B cell (primary cell): ENCODE measurements around the gene UBAC1. TPM values are rescaled to one million over a fixed set of nuclear protein-coding genes. Genes with fewer than 3 reads are reported as not detected.

Experiments used
- ATAC-seq: fragments of 200-7000 bp; cut with Tn5 transposase; one replicate; pipeline ENCODE4 v1.10.0; 2021; ENCODE audit warnings: low read depth, mild to moderate bottlenecking, moderate number of reproducible peaks, moderate library complexity
- CTCF ChIA-PET: fragments of 350-600 bp; sonication (Branson Sonifier 250); formaldehyde crosslinking; loops from one replicate; lab custom pipeline; 2021; ENCODE audit warnings: antibody characterized with exemption, inconsistent platforms; lab: Charles Lee
- POLR2A ChIA-PET: fragments of 350-600 bp; sonication (Branson Sonifier 250); formaldehyde crosslinking; loops from one replicate; lab custom pipeline; 2021; ENCODE audit warnings: antibody characterized with exemption; lab: Charles Lee
- DNase-seq: peaks from one replicate; pipeline ENCODE4 v3.0.0; 2013
- H2AFZ ChIP-seq: 2 replicates; pipeline ENCODE4 v1.6.1; 2012; ENCODE audit warnings: mild to moderate bottlenecking, low read depth, low read length; ENCODE audit not compliant: insufficient read depth, poor library complexity, severe bottlenecking
- H3K27ac ChIP-seq, 2 donors: 1 replicate in 1 of 2; 2 replicates in 1 of 2; pipeline ENCODE4 v1.5.1; 2012 to 2013; ENCODE audit warnings: low read length in 2 of 2, mild to moderate bottlenecking in 2 of 2, moderate library complexity in 1 of 2
- H3K27me3 ChIP-seq, 4 experiments: fragments of 200-600 bp in 1 of 4; sonication (generic) in 1 of 4; replicated peaks in 1 of 4; 1 replicate in 2 of 4; 2 replicates in 2 of 4; pipeline versions ENCODE4 v1.6.1 to v1.7.0; 2013 to 2016; ENCODE audit warnings: low read length in 3 of 4, mild to moderate bottlenecking in 2 of 4, mixed read lengths in 1 of 4, moderate library complexity in 1 of 4; ENCODE audit not compliant: insufficient read depth in 4 of 4, control insufficient read depth in 3 of 4; ENCODE audit errors: control extremely low read depth in 1 of 4
- H3K36me3 ChIP-seq, 2 experiments: replicated peaks in 1 of 2; 1 replicate in 1 of 2; 2 replicates in 1 of 2; pipeline versions ENCODE4 v1.6.1 to v1.7.1; 2013; ENCODE audit warnings: low read length in 1 of 2; ENCODE audit not compliant: insufficient read depth in 2 of 2, control insufficient read depth in 1 of 2; ENCODE audit errors: control extremely low read depth in 1 of 2, extremely low read depth in 1 of 2
- H3K4me1 ChIP-seq, 2 donors: fragments of 200-600 bp in 1 of 2; sonication (generic) in 1 of 2; 1 replicate in 1 of 2; 2 replicates in 1 of 2; pipeline versions ENCODE4 v1.5.1 to v1.6.1; 2013 to 2017; ENCODE audit warnings: low read length in 2 of 2; ENCODE audit not compliant: control insufficient read depth in 2 of 2, insufficient read depth in 2 of 2
- H3K4me2 ChIP-seq: replicated peaks from 2 replicates; pipeline ENCODE3; 2012; ENCODE audit warnings: mild to moderate bottlenecking, low read depth, low read length; ENCODE audit not compliant: poor library complexity, severe bottlenecking
- H3K4me3 ChIP-seq, 5 experiments: fragments of 200-600 bp in 1 of 5; sonication (generic) in 1 of 5; 1 replicate in 3 of 5; 2 replicates in 2 of 5; pipeline versions ENCODE4 v1.5.1 to v1.7.0; 2011 to 2016; ENCODE audit warnings: low read length in 4 of 5, mild to moderate bottlenecking in 4 of 5, low read depth in 2 of 5, control low read depth in 1 of 5, moderate library complexity in 1 of 5; ENCODE audit not compliant: insufficient read depth in 1 of 5; ENCODE audit errors: control extremely low read depth in 1 of 5, extremely low read depth in 1 of 5
- H3K79me2 ChIP-seq: fragments of 200-600 bp; sonication (generic); one replicate; pipeline ENCODE4 v1.6.0; 2016; ENCODE audit warnings: low read length; ENCODE audit not compliant: control insufficient read depth, insufficient read depth
- H3K9ac ChIP-seq: fragments of 200-600 bp; sonication (generic); 2 replicates; pipeline ENCODE4 v1.6.1; 2017; ENCODE audit warnings: mild to moderate bottlenecking, low read length, moderate library complexity
- H3K9me3 ChIP-seq, 3 donors: one replicate each; pipeline versions ENCODE4 v1.6.1 to v1.7.1; 2013; ENCODE audit warnings: low read length in 2 of 3; ENCODE audit not compliant: control insufficient read depth in 2 of 3, insufficient read depth in 1 of 3; ENCODE audit errors: control extremely low read depth in 1 of 3
- H4K20me1 ChIP-seq: 2 replicates; pipeline ENCODE4 v1.6.0; 2012; ENCODE audit warnings: mild to moderate bottlenecking, low read length; ENCODE audit not compliant: insufficient read depth, control insufficient read depth, poor library complexity, severe bottlenecking
- H3K27ac Mint-ChIP-seq: one replicate; pipeline ENCODE4 v1.8.0; 2021; ENCODE audit warnings: mixed read lengths
- H3K27me3 Mint-ChIP-seq: one replicate; pipeline ENCODE4 v1.8.0; 2021; ENCODE audit warnings: mixed read lengths
- H3K4me1 Mint-ChIP-seq: one replicate; pipeline ENCODE4 v1.8.0; 2021; ENCODE audit warnings: mixed read lengths
- H3K4me3 Mint-ChIP-seq: one replicate; pipeline ENCODE4 v1.8.0; 2021; ENCODE audit warnings: mixed read lengths
- H3K9me3 Mint-ChIP-seq: one replicate; pipeline ENCODE4 v1.8.0; 2022; ENCODE audit warnings: mixed read lengths; ENCODE audit not compliant: insufficient read depth
- EZH2 ChIP-seq: IDR thresholded peaks from 2 replicates; pipeline ENCODE4 v1.6.1; 2012; ENCODE audit warnings: borderline replicate concordance, low read depth, mild to moderate bottlenecking, moderate library complexity, low read length; ENCODE audit not compliant: insufficient read depth, poor library complexity, severe bottlenecking
- WGBS: methylation state at CpG from one replicate; pipeline ENCODE4 v1.1.5; 2013; ENCODE audit warnings: missing lambda C conversion rate; ENCODE audit not compliant: insufficient coverage; 5-methylcytosine and 5-hydroxymethylcytosine counted together
- intact Hi-C: fragments of 100-400 bp; cut with micrococcal nuclease; formaldehyde crosslinking; loops from one replicate; pipeline ENCODE4 v1.10.0; 2022
- polyA plus RNA-seq: library from polyadenylated mRNA; depleted of rRNA; stranded (reverse); fragments of >200 nt; gene quantifications from 2 replicates; pipeline ENCODE4 v1.2.3, GENCODE V29; 2012
- total RNA-seq, 2 donors: library from RNA; stranded (reverse); fragments of 120-200 nt in 1 of 2; gene quantifications; 1 replicate in 1 of 2; 2 replicates in 1 of 2; pipeline versions ENCODE4 v1.2.3 to v1.2.4, GENCODE V29; 2013 to 2022
- TF ChIP-seq, protein P1 (sequence below): fragments of 200-600 bp; IDR thresholded peaks from one replicate; pipeline ENCODE4 v1.8.0; 2022; ENCODE audit warnings: antibody characterized with exemption, mild to moderate bottlenecking

UBAC1 gene
- total and polyA plus RNA-seq, 2 donors (not counting 1 experiment from before 2014, with no cell fraction given), result 30.8 to 31.1 TPM

DNA sequence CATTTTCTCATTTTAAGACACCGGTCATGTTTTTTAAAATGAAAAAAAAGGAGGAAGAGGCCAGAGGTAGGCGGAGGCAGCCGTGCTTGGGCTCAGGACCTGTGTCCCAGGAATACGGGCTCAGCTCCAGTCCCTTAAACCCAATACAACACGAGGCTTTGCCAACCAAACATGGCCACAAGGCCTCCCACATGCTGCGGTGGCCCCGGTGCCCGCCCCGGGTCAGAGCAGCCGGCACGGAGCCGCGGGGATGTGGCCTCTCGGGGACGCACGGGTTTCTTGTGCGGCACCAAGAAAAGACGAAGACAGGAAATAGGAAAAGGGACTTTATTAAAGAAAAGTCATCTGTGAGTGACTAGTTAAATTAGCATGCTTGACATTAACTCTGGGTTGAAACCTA lies 28.5 kb downstream of the UBAC1 start:
- CTCF ChIA-PET, result no interaction called here
- H3K27ac Mint-ChIP-seq, result no peak overlapping the region

DNA sequence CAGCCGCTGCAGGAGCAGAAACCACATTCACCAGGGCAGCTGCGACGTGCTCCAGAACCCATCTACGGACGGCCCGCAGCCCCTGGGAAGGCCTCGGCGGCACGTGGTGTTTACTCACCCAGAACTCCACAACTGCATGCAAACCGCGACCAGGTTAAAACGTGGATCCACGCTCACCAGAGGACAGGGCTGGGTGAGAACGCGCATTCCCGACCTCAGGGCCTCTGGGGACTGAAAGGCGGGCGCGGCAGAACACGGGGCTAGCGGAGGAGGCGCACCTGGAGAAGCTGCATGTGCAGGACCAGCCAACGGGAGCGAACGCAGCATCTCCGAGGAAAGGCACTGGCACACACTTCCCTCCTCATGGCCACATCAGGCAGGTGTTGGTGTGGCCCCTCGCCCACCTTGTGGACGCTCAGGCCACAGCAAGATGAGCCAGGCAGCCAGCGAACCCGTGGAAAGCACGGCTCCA lies 29.8 kb downstream of the UBAC1 start:
- no peaks in the 10 kb centered on the region for H3K9me3 Mint-ChIP-seq
- H2AFZ ChIP-seq, result no peak overlapping the region
- H3K4me1 Mint-ChIP-seq, result no peaks in the 10 kb centered on the region
- H3K79me2 ChIP-seq, result no peaks in the 10 kb centered on the region
- no peak overlapping the region for H3K9ac ChIP-seq
- no peaks in the 10 kb centered on the region for H3K27me3 Mint-ChIP-seq
- no peaks in the 10 kb centered on the region for H3K4me1 ChIP-seq
- TF ChIP-seq, protein P1, sequence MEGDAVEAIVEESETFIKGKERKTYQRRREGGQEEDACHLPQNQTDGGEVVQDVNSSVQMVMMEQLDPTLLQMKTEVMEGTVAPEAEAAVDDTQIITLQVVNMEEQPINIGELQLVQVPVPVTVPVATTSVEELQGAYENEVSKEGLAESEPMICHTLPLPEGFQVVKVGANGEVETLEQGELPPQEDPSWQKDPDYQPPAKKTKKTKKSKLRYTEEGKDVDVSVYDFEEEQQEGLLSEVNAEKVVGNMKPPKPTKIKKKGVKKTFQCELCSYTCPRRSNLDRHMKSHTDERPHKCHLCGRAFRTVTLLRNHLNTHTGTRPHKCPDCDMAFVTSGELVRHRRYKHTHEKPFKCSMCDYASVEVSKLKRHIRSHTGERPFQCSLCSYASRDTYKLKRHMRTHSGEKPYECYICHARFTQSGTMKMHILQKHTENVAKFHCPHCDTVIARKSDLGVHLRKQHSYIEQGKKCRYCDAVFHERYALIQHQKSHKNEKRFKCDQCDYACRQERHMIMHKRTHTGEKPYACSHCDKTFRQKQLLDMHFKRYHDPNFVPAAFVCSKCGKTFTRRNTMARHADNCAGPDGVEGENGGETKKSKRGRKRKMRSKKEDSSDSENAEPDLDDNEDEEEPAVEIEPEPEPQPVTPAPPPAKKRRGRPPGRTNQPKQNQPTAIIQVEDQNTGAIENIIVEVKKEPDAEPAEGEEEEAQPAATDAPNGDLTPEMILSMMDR, result no peak
- TF ChIP-seq EZH2, result no peak
- 98% methylated on average over 27 of the region's 31 CpGs for WGBS
- no peak overlapping the region for H3K27ac Mint-ChIP-seq
- no peak overlapping the region for H3K4me3 ChIP-seq
- no peak overlapping the region for H3K4me2 ChIP-seq
- H3K4me3 Mint-ChIP-seq, result no peak overlapping the region
- no peak for DNase-seq
- intact Hi-C loops, result no loop called here
- no peak for ATAC-seq
- ChIA-PET POLR2A (no interaction called here), CTCF (no interaction called here)
- no peaks in the 10 kb centered on the region for H3K27me3 ChIP-seq
- no peaks in the 10 kb centered on the region for H3K9me3 ChIP-seq
- H4K20me1 ChIP-seq, result no peaks in the 10 kb centered on the region
- H3K36me3 ChIP-seq, result peaks cover 0 to 35% of the 10 kb centered on the region in 2 experiments
- no peak overlapping the region for H3K27ac ChIP-seq

More for the DNA sequence above, 28.5 kb downstream of the UBAC1 start:
- no peak overlapping the region for H2AFZ ChIP-seq
- no peak overlapping the region for H3K27ac ChIP-seq
- 97% methylated on average over 14 of the region's 18 CpGs for WGBS
- H3K9me3 Mint-ChIP-seq, result no peaks in the 10 kb centered on the region
- H3K79me2 ChIP-seq, result no peaks in the 10 kb centered on the region
- DNase-seq, result no peak
- no peak for ATAC-seq
- no peaks in the 10 kb centered on the region for H3K4me1 ChIP-seq
- H3K4me3 ChIP-seq, result no peak overlapping the region
- no peaks in the 10 kb centered on the region for H3K27me3 ChIP-seq
- TF ChIP-seq EZH2, result no peak
- TF ChIP-seq, protein P1, result no peak
- H3K4me2 ChIP-seq, result no peak overlapping the region
- H3K27me3 Mint-ChIP-seq, result no peaks in the 10 kb centered on the region
- H4K20me1 ChIP-seq, result no peaks in the 10 kb centered on the region
- H3K9ac ChIP-seq, result no peak overlapping the region
- H3K4me1 Mint-ChIP-seq, result no peaks in the 10 kb centered on the region
- peaks cover 3 to 39% of the 10 kb centered on the region in 2 experiments for H3K36me3 ChIP-seq
- POLR2A ChIA-PET, result no interaction called here
- H3K9me3 ChIP-seq, result no peaks in the 10 kb centered on the region
- H3K4me3 Mint-ChIP-seq, result no peak overlapping the region
- intact Hi-C loops, result no loop called here
